CD4-positive, alpha-beta T cell treated with Interleukin-4 for 1 hour (primary cell): ENCODE results near the gene SLBP.

Experiments
- DNase-seq, 2 donors: peaks; one replicate each; pipeline ENCODE4 v3.0.0-alpha.2; 2020 to 2022

Gene SLBP

GRCh38 chr4:1726146-1726934 is 14.2 kb upstream of the SLBP start:
- DNase-seq: peak; percentile 88 to 89

DNA sequence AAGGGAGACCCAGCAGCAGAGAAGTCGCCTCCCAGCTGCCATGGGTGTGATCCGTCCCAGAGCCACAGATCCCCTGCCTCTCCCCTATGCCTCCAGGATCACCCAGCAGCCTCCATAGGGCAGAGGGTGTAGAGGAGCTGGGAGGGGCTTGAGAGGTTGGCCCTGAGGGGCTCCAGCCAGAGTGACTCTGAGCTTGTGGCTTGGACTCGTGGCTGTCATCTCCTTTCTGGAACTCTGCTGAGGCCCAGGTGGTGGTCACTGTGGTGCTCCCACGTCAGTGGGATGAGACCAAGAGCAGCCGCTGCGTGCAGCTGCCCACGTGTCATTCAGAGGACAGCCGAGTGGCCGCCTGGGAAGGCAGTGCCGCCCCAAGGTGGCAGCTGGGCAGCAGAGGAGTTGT is 13.4 kb upstream of the SLBP start:
- no peak for DNase-seq

DNA sequence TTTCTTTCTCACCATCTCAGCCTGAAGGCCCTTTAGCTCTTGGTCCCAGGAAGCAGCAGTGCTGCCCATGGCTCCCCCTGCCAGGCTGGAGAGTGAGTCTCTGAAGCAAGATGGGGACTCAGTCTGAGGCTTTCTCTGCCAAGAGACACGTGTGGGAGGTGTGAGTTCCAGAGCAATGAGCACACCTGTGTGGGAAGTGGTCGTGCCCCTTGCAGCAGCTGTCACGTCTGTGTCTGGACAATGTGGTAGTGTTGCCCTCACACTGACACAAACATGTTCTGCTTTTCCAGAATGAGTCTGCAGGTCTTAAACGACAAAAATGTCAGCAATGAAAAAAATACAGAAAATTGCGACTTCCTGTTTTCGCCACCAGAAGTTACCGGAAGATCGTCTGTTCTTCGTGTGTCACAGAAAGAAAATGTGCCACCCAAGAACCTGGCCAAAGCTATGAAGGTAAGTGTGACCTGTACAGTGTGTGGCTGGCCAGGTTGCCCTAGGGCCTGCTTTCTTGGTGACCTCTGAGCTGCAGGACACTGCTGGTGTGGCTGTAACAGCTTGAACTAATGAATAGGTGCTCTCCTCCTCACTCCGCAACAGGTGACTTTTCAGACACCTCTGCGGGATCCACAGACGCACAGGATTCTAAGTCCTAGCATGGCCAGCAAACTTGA is 11.1 kb upstream of the SLBP start:
- peak; percentile 70 to 80 for DNase-seq

GRCh38 chr4:1722551-1723118 is 10.5 kb upstream of the SLBP start:
- DNase-seq: no peak

- DNase-seq: no peak
These were observed 9.8 kb upstream of the SLBP start for GRCh38 chr4:1721666-1722550.

DNA sequence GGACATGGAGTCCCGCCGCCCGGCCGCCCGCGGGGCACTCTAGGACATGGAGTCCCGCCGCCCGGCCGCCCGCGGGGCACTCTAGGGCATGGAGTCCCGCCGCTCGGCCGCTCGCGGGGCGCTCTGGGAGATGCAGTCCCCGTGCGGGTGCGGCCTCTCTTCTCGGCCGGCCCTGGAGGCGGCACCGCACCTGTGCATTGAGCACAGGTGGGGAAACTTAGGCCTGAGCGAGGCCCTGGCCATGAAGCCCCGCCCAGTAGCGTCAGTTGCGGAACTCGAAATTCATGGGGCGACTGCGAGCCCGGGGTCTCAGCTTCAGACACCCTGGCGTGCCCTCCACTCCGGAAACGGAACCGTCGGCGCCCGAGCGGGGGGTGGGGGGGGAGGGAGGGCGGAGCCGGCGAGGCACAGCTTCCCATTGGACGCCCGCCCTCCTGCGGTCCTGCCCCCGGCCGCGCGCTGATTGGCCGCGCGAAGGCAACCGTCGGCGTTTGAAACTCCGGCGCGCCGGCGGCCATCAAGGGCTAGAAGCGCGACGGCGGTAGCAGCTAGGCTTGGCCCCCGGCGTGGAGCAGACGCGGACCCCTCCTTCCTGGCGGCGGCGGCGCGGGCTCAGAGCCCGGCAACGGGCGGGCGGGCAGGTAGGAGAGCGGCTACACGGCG is 9.0 kb upstream of the SLBP start, which contains the start of the genes TACC3 and TMEM129:
Gene TACC3 (plus strand): TSS at position 519 of the 663 bp plus-strand sequence. CDS start 1,901 bp downstream, outside the sequence.
Gene TMEM129 (minus strand): TSS at position 321 of the 663 bp plus-strand sequence. CDS start 486 bp downstream, outside the sequence.
- peak; percentile 97 to 98 for DNase-seq

GRCh38 chr4:1720163-1720983 is 8.3 kb upstream of the SLBP start:
- peak; percentile 28 to 43 for DNase-seq

- no peak for DNase-seq
These were observed 6.2 kb upstream of the SLBP start for GRCh38 chr4:1718095-1718850.

DNA sequence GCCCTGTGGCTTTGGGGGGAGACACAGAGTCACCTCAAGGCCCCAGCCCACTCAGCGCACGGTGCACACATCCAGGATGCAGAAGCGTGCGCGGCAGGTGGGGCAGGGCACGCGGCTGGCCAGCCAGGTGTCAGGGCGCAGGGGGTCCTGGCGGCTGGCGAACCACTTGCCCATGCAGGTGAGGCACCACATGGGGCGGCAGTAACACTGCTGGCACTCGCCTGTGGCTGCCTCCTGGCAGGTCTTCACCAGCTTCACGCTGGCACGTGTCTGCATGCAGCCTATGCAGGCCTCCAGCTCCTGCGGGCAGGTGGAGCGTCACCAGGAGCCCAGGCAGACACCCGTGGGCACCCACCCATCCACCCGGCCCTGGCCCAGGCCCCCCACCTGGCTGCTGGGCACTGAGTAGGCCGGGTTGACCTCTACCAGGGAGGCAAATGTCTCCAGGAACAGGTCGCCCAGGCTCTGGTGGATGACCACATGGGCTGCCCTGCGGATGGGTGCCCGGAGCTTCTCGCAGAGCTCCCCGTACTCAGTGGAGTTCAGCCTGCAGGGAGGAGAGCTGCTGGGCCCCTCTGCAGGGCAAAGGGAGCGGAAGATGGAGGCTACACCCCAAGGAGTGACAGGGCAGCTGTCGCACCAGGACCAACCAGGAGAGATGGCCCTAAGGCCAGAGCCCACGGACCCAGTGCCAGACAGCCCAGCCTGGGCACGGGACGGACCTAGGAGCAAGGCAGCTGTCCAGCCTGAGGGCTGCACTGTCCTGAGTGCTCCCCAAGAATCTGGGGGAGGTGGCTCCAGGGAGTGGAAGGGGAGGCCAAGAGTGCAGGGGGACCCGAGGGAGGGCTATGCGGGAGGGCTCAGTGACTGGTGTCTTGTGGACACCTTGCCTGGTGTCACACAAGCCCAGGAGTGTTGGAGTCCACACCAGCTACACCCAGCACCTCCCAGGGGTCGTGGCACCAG is 5.3 kb upstream of the SLBP start:
- DNase-seq: no peak

DNA sequence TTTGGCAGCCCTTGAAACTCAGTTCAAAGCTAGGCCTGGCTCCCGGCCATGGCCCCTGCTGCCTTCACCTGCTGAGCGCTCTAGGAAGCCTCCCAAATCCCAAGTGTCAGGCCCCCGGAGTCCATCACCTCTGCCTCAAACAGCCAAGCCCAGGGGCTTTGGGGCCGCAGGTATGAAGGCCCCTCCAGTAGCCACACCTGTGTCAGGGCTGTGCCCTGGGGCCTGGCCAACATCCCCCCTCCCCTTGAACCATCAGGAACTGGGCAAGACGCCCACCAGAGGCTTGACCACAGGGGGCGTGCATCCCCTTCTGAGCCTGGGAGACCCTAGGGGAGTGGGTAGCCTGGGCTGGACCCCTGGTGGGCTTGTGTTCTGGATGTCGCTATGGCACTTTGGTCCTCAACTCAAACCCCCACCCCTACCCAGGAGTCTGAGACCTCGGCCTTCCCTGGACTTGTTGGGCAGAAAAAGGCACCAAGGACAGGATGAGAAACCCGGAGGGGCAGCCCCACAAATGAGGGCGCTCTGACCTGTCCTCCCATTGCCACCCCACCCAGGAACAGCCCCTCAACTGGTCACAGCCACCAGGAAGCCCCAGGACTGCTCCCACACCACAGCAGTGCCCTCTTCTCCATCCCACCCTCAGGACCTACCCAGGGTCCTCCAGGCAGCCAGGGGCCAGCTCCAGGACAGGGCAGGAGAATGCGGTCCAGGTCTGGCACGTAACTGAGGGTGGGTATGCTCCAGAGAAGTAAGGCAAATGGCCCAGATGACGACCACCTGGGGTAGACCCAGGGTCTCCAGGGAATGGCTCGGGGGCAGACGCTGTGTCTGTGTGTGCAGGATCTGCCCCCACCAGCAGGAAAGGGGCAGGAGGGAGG is 4.2 kb upstream of the SLBP start:
- DNase-seq: no peak

GRCh38 chr4:1715002-1715758 is 3.1 kb upstream of the SLBP start:
- DNase-seq: peak in 1 of 2 donors; percentile 61

DNA sequence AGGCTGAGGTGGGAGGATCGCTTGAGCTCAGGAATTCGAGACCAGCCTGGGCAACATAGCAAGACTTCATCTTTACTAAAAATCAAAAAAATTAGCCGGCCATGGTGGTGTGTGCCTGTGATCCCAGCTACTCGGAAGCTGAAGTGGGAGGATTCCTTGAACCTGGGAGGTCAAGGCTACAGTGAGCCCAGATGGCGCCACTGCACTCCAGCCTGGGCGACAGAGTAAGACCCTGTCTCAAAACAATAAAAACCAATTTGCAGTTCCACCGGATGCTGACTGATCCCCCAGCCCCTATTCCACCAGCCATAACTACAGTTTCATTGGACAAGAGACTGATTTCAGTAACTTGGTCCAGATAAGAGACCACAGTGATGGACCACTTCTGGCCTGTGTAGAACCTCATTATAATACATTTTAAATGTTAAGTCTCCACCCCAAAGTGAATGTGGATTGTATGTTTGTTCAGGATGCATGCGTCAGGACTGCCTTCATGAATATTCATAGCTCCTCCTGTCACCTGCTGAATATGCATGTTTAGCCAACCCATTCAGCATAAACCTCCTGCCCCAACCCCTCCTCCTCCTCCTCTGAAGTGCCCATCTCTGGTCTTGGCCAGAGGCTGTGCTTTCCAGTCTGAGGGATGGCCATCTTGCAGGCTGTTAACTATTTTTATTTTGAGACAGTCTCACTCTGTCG is 2.3 kb upstream of the SLBP start:
- DNase-seq: no peak

DNA sequence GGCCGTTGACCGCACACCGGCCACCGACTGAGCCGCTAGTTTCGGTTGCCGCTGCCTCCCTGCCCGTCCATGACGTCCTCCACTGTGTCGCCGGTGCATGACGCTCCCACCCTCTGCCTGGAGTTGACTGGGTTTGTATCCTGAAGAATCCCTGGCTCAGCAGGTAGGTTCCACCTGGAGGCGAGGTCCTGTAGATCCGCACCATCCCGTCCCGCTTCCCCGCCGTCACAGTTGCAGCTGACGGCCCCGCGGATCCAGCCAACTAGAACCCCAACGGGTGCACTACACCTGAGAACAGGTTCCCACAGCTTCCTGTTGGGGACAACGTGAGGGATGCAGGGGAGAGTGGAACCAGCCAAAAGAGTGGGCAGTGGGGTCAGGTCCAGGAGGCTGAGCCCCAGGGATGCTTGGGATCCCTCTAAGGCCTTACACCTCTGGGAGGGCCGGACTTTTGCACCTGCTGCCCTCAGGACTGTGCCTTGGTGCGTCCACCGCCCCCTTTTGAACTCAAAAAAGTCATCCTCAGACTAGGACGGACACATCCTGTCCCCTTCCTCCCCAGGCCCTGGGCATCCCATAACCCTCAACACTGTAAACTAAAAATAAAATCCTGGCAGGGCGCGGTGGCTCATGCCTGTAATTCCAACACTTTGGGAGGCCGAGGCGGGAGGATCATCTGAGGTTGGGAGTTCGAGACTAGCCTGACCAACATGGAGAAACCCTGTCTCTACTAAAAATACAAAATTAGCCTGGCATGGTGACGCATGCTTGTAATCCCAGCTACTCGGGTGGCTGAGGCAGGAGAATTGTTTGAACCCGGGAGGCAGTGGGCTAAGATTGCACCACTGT is 1.1 kb upstream of the SLBP start:
- no peak for DNase-seq

- peak; percentile 29 to 35 for DNase-seq
These were observed 426 bp downstream of the SLBP start for GRCh38 chr4:1711571-1712215.

GRCh38 chr4:1711055-1711570 is 1.0 kb downstream of the SLBP start:
- DNase-seq: no peak
